Sigmoid colon (tissue), 4 donors: ENCODE results near the gene SMC1A.

Experiments
- CTCF ChIP-seq, 4 experiments: fragments of 450-650 bp in 3 of 4; fragments of 200-600 bp in 1 of 4; IDR thresholded peaks; one replicate each; pipeline ENCODE4 v1.5.1; 2016 to 2019; ENCODE audit warnings: antibody characterized with exemption in 4 of 4, mild to moderate bottlenecking in 3 of 4, moderate library complexity in 2 of 4
- POLR2AphosphoS5 ChIP-seq, 4 donors: sonication (generic); formaldehyde crosslinking; IDR thresholded peaks; one replicate each; pipeline ENCODE4 v1.6.1; 2017; ENCODE audit warnings: antibody characterized with exemption in 4 of 4

GRCh38 chrX:53456254-53456653 lies 33.8 kb upstream of the SMC1A start:
- TF ChIP-seq POLR2AphosphoS5 (IDR thresholded peaks at IDR 0.05) (no peak), CTCF (IDR thresholded peaks at IDR 0.05) (no peak)
